ENCODE results near the gene RBBP4.

- TF ChIP-seq, protein P1, sequence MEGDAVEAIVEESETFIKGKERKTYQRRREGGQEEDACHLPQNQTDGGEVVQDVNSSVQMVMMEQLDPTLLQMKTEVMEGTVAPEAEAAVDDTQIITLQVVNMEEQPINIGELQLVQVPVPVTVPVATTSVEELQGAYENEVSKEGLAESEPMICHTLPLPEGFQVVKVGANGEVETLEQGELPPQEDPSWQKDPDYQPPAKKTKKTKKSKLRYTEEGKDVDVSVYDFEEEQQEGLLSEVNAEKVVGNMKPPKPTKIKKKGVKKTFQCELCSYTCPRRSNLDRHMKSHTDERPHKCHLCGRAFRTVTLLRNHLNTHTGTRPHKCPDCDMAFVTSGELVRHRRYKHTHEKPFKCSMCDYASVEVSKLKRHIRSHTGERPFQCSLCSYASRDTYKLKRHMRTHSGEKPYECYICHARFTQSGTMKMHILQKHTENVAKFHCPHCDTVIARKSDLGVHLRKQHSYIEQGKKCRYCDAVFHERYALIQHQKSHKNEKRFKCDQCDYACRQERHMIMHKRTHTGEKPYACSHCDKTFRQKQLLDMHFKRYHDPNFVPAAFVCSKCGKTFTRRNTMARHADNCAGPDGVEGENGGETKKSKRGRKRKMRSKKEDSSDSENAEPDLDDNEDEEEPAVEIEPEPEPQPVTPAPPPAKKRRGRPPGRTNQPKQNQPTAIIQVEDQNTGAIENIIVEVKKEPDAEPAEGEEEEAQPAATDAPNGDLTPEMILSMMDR (IDR thresholded peaks at IDR 0.05; ENCODE audit: poor library complexity, severe bottlenecking), result no peak
- TF ChIP-seq, protein P2, sequence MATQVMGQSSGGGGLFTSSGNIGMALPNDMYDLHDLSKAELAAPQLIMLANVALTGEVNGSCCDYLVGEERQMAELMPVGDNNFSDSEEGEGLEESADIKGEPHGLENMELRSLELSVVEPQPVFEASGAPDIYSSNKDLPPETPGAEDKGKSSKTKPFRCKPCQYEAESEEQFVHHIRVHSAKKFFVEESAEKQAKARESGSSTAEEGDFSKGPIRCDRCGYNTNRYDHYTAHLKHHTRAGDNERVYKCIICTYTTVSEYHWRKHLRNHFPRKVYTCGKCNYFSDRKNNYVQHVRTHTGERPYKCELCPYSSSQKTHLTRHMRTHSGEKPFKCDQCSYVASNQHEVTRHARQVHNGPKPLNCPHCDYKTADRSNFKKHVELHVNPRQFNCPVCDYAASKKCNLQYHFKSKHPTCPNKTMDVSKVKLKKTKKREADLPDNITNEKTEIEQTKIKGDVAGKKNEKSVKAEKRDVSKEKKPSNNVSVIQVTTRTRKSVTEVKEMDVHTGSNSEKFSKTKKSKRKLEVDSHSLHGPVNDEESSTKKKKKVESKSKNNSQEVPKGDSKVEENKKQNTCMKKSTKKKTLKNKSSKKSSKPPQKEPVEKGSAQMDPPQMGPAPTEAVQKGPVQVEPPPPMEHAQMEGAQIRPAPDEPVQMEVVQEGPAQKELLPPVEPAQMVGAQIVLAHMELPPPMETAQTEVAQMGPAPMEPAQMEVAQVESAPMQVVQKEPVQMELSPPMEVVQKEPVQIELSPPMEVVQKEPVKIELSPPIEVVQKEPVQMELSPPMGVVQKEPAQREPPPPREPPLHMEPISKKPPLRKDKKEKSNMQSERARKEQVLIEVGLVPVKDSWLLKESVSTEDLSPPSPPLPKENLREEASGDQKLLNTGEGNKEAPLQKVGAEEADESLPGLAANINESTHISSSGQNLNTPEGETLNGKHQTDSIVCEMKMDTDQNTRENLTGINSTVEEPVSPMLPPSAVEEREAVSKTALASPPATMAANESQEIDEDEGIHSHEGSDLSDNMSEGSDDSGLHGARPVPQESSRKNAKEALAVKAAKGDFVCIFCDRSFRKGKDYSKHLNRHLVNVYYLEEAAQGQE (IDR thresholded peaks at IDR 0.05; ENCODE audit: borderline replicate concordance), result no peak
- TF ChIP-seq TAF1 (IDR thresholded peaks at IDR 0.05; ENCODE audit: low read depth) (no peak), EZH2 (IDR thresholded peaks at IDR 0.05; ENCODE audit: borderline replicate concordance, insufficient read depth, low read length, poor library complexity, severe bottlenecking) (no peak), POLR2AphosphoS5 (IDR thresholded peaks at IDR 0.05) (no peak), EP300 (conservative IDR thresholded peaks at IDR 0.05; ENCODE audit: poor library complexity, severe bottlenecking) (no peak), SMC3 (conservative IDR thresholded peaks at IDR 0.05; ENCODE audit: poor library complexity) (no peak), MXI1 (conservative IDR thresholded peaks at IDR 0.05; ENCODE audit: poor library complexity, severe bottlenecking) (no peak)
Measured at GRCh38 chr1:32680642-32681041, 29.6 kb downstream of the RBBP4 start.
